H9 (cell line): ENCODE measurements around the gene LRRC26. TPM values are rescaled to one million over a fixed set of nuclear protein-coding genes. Genes with fewer than 3 reads are reported as not detected.

ENCODE experiments used
- DNase-seq: peaks from one replicate; pipeline ENCODE4 v3.0.0-alpha.2; 2017
- H2AFZ ChIP-seq: one replicate; pipeline ENCODE4 v1.6.1; 2013; ENCODE audit warnings: mild to moderate bottlenecking, low read length, control low read depth, moderate library complexity
- H2AK5ac ChIP-seq: 2 replicates; pipeline ENCODE4 v1.6.1; 2013; ENCODE audit warnings: low read length, control low read depth, mixed read lengths; ENCODE audit not compliant: insufficient read length
- H2BK120ac ChIP-seq: one replicate; pipeline ENCODE4 v1.6.1; 2013; ENCODE audit warnings: low read depth, mild to moderate bottlenecking, low read length, control low read depth, inconsistent platforms; ENCODE audit not compliant: poor library complexity, severe bottlenecking
- H2BK12ac ChIP-seq: 2 replicates; pipeline ENCODE4 v1.6.1; 2013; ENCODE audit warnings: low read length, control low read depth, mixed read lengths, low read depth; ENCODE audit not compliant: insufficient read length
- H2BK15ac ChIP-seq: 2 replicates; pipeline ENCODE4 v1.6.1; 2013; ENCODE audit warnings: low read depth, low read length, control low read depth
- H2BK20ac ChIP-seq: one replicate; pipeline ENCODE4 v1.6.1; 2013; ENCODE audit warnings: low read depth, mild to moderate bottlenecking, low read length, control low read depth, inconsistent platforms; ENCODE audit not compliant: poor library complexity, severe bottlenecking
- H2BK5ac ChIP-seq: 2 replicates; pipeline ENCODE4 v1.6.1; 2013; ENCODE audit warnings: low read length, control low read depth, mixed read lengths; ENCODE audit not compliant: insufficient read length
- H3K14ac ChIP-seq: 2 replicates; pipeline ENCODE4 v1.6.1; 2013; ENCODE audit warnings: low read length, control low read depth; ENCODE audit not compliant: insufficient read depth
- H3K18ac ChIP-seq: 2 replicates; pipeline ENCODE4 v1.6.1; 2013; ENCODE audit warnings: low read depth, mild to moderate bottlenecking, mixed read lengths, low read length, control low read depth; ENCODE audit not compliant: insufficient read length
- H3K23ac ChIP-seq: 2 replicates; pipeline ENCODE4 v1.6.1; 2013; ENCODE audit warnings: low read length, control low read depth, mixed read lengths, low read depth; ENCODE audit not compliant: insufficient read length
- H3K23me2 ChIP-seq: 2 replicates; pipeline ENCODE4 v1.6.1; 2013; ENCODE audit warnings: low read depth, mild to moderate bottlenecking, mixed read lengths, low read length, control low read depth; ENCODE audit not compliant: insufficient read length, poor library complexity, severe bottlenecking
- H3K27ac ChIP-seq: 2 replicates; pipeline ENCODE4 v1.5.1; 2013; ENCODE audit warnings: low read length, control low read depth, mixed read lengths, low read depth; ENCODE audit not compliant: insufficient read length
- H3K27me3 ChIP-seq: 2 replicates; pipeline ENCODE4 v1.6.1; 2013; ENCODE audit warnings: low read length, control low read depth, inconsistent platforms; ENCODE audit not compliant: insufficient read depth
- H3K4ac ChIP-seq: 2 replicates; pipeline ENCODE4 v1.6.1; 2013; ENCODE audit warnings: low read depth, mild to moderate bottlenecking, control low read depth, inconsistent platforms, low read length, moderate library complexity
- H3K4me1 ChIP-seq: 2 replicates; pipeline ENCODE4 v1.6.1; 2013; ENCODE audit warnings: low read length, control low read depth, inconsistent platforms; ENCODE audit not compliant: insufficient read depth
- H3K4me2 ChIP-seq: 2 replicates; pipeline ENCODE4 v1.6.1; 2013; ENCODE audit warnings: low read length, control low read depth, mixed read lengths; ENCODE audit not compliant: insufficient read length, insufficient read depth
- H3K56ac ChIP-seq: 2 replicates; pipeline ENCODE4 v1.6.1; 2013; ENCODE audit warnings: low read depth, mild to moderate bottlenecking, mixed read lengths, low read length, control low read depth; ENCODE audit not compliant: insufficient read length
- H3K79me1 ChIP-seq: 2 replicates; pipeline ENCODE4 v1.6.1; 2013; ENCODE audit warnings: low read depth, mild to moderate bottlenecking, moderate library complexity, low read length, control low read depth, inconsistent platforms; ENCODE audit not compliant: insufficient read depth, poor library complexity, severe bottlenecking
- H3K79me2 ChIP-seq: 2 replicates; pipeline ENCODE4 v1.6.1; 2013; ENCODE audit warnings: low read length, control low read depth, inconsistent platforms; ENCODE audit not compliant: insufficient read depth
- H3K9ac ChIP-seq: 2 replicates; pipeline ENCODE4 v1.6.1; 2013; ENCODE audit warnings: low read length, control low read depth, mixed read lengths; ENCODE audit not compliant: insufficient read length; ENCODE audit errors: extremely low read depth
- H3K9me3 ChIP-seq: one replicate; pipeline ENCODE4 v1.6.1; 2013; ENCODE audit warnings: low read depth, low read length, inconsistent platforms; ENCODE audit not compliant: control insufficient read depth
- H3T11ph ChIP-seq: one replicate; pipeline ENCODE4 v1.6.1; 2013; ENCODE audit warnings: mild to moderate bottlenecking, low read length, control low read depth, inconsistent platforms
- H4K20me1 ChIP-seq: one replicate; pipeline ENCODE4 v1.6.1; 2013; ENCODE audit not compliant: control insufficient read depth, insufficient read length, insufficient read depth
- H4K5ac ChIP-seq: 2 replicates; pipeline ENCODE4 v1.6.1; 2013; ENCODE audit warnings: low read depth, mild to moderate bottlenecking, mixed read lengths, low read length, control low read depth; ENCODE audit not compliant: insufficient read length
- H4K8ac ChIP-seq: replicated peaks from 2 replicates; pipeline ENCODE4 v1.6.1; 2013; ENCODE audit warnings: low read length, control low read depth, mixed read lengths, low read depth; ENCODE audit not compliant: insufficient read length
- H4K91ac ChIP-seq: 2 replicates; pipeline ENCODE4 v1.6.1; 2013; ENCODE audit warnings: low read depth, mild to moderate bottlenecking, moderate library complexity, mixed read lengths, low read length, control low read depth; ENCODE audit not compliant: insufficient read length
- H3K27ac Mint-ChIP-seq, 3 experiments: 2 replicates in 2 of 3; 3 replicates in 1 of 3; pipeline ENCODE4 v1.8.0; 2020 to 2021; ENCODE audit warnings: mixed read lengths in 3 of 3, mild to moderate bottlenecking in 1 of 3, moderate library complexity in 1 of 3
- H3K27me3 Mint-ChIP-seq: 2 replicates; pipeline ENCODE4 v1.8.0; 2021; ENCODE audit warnings: low read depth, mild to moderate bottlenecking, moderate library complexity, mixed read lengths
- H3K36me3 Mint-ChIP-seq, 3 experiments: 2 replicates in 2 of 3; 3 replicates in 1 of 3; pipeline ENCODE4 v1.8.0; 2020 to 2021; ENCODE audit warnings: low read depth in 3 of 3, mixed read lengths in 3 of 3; ENCODE audit not compliant: insufficient read depth in 1 of 3
- H3K4me1 Mint-ChIP-seq, 2 experiments: 2 replicates each; pipeline ENCODE4 v1.8.0; 2020; ENCODE audit warnings: mixed read lengths in 2 of 2
- H3K4me3 Mint-ChIP-seq, 2 experiments: 2 replicates in 1 of 2; 3 replicates in 1 of 2; pipeline ENCODE4 v1.8.0; 2020 to 2021; ENCODE audit warnings: mild to moderate bottlenecking in 2 of 2, mixed read lengths in 2 of 2, moderate library complexity in 1 of 2
- H3K9me3 Mint-ChIP-seq, 2 experiments: 2 replicates in 1 of 2; 3 replicates in 1 of 2; pipeline ENCODE4 v1.8.0; 2020; ENCODE audit warnings: mild to moderate bottlenecking in 2 of 2, mixed read lengths in 2 of 2, moderate library complexity in 1 of 2
- CTCF ChIP-seq: fragments of 200-600 bp; sonication (generic); conservative IDR thresholded peaks from 3 replicates; pipeline ENCODE4 v1.8.0; 2021; ENCODE audit warnings: antibody characterized with exemption, mild to moderate bottlenecking
- WGBS: extraction: QIAGEN DNeasy Blood & Tissue Kit; methylation state at CpG from one replicate; pipeline ENCODE4 v1.1.7; 2013; ENCODE audit warnings: missing lambda C conversion rate, low lambda C conversion rate, mixed read lengths; ENCODE audit not compliant: insufficient read length; ENCODE audit errors: extremely low coverage; 5-methylcytosine and 5-hydroxymethylcytosine counted together
- total RNA-seq: library from RNA; stranded (reverse); gene quantifications from 2 replicates; pipeline ENCODE4 v1.2.1, GENCODE V29; 2021

Gene LRRC26
- total RNA-seq, 1 experiment from 2014 or later, result 0.96 TPM

GRCh38 chr9:137198902-137199283, 29.0 kb upstream of the LRRC26 start:
- Histone ChIP-seq H3K4me1 (no peaks in the 10 kb centered on the region), H3K79me2 (peaks cover 1% of the 10 kb centered on the region; the same call in 1 of the 2 replicates), H3K23me2 (peaks cover 2% of the 10 kb centered on the region), H4K20me1 (no peaks in the 10 kb centered on the region), H2BK20ac (no peak overlapping the region), H4K8ac (no peak overlapping the region), H2AFZ (no peak overlapping the region), H3K14ac (no peak overlapping the region), H3K23ac (no peak overlapping the region), H2BK120ac (no peak overlapping the region), H3K79me1 (peaks cover 5% of the 10 kb centered on the region), H3K4me2 (no peak overlapping the region), H3K9me3 (no peaks in the 10 kb centered on the region), H3K18ac (no peak overlapping the region), H3K56ac (no peak overlapping the region), H4K91ac (no peak overlapping the region), H2BK5ac (no peak overlapping the region), H4K5ac (no peak overlapping the region), H3K27me3 (no peaks in the 10 kb centered on the region), H3T11ph (no peak overlapping the region), H3K4ac (no peak overlapping the region), H3K27ac (no peak overlapping the region), H2AK5ac (no peak overlapping the region), H3K9ac (peak overlapping the region; percentile 5), H2BK15ac (no peak overlapping the region), H2BK12ac (no peak overlapping the region)
- peaks cover 12 to 28% of the 10 kb centered on the region in 2 experiments for H3K4me1 Mint-ChIP-seq
- no peak overlapping the region for H3K27ac Mint-ChIP-seq
- no CpG with 5 or more reads among the region's 11 CpGs for WGBS
- no peak for DNase-seq
- H3K9me3 Mint-ChIP-seq, result no peaks in the 10 kb centered on the region
- no peak for TF ChIP-seq CTCF
- H3K27me3 Mint-ChIP-seq, result peaks cover 2% of the 10 kb centered on the region; the same call in 1 of the 2 replicates
- H3K36me3 Mint-ChIP-seq, result peaks cover 0 to under 1% (median 0%) of the 10 kb centered on the region in 3 experiments; a peak in 2 of 7 replicates
- H3K4me3 Mint-ChIP-seq, result peak overlapping the region; percentile 65 to 78; a peak in 2 of 5 replicates
